Lower leg skin (tissue), 3 donors: ENCODE measurements around the gene BTBD16.

Experiments used
- POLR2A ChIP-seq, 2 donors: fragments of 450-650 bp; IDR thresholded peaks; one replicate each; pipeline ENCODE4 v1.6.1; 2016 to 2017; ENCODE audit warnings: antibody characterized with exemption in 2 of 2, mild to moderate bottlenecking in 1 of 2, moderate library complexity in 1 of 2
- TF ChIP-seq, protein P1 (sequence below), 3 donors: fragments of 450-650 bp; IDR thresholded peaks; one replicate each; pipeline ENCODE4 v1.5.1; 2016; ENCODE audit warnings: antibody characterized with exemption in 3 of 3, mild to moderate bottlenecking in 3 of 3, moderate library complexity in 2 of 3

DNA sequence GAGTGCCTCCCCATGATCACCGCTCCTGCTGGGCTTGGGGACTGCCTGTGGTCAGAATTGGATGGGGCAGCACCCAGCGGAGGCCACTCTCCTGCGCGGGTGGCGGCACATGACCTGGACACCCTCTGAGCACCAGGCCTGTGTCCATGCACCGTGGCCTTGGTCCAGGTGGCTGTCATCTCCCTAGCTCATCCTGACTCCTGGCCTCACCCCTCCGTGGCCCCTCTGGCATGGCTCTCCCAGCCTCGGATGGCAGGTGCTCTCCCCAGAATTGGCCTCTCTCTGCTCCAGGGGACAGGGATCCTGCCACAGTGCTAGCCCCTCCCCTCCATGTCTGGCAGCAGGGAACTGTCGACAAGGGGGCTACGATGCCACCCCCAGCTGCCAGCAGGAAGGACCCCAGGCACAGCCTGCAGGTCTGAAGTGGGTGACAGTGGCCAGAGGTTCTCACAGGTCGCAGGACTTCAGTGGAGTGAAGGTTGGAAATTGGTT lies 37.2 kb upstream of the BTBD16 start:
- TF ChIP-seq, protein P1, sequence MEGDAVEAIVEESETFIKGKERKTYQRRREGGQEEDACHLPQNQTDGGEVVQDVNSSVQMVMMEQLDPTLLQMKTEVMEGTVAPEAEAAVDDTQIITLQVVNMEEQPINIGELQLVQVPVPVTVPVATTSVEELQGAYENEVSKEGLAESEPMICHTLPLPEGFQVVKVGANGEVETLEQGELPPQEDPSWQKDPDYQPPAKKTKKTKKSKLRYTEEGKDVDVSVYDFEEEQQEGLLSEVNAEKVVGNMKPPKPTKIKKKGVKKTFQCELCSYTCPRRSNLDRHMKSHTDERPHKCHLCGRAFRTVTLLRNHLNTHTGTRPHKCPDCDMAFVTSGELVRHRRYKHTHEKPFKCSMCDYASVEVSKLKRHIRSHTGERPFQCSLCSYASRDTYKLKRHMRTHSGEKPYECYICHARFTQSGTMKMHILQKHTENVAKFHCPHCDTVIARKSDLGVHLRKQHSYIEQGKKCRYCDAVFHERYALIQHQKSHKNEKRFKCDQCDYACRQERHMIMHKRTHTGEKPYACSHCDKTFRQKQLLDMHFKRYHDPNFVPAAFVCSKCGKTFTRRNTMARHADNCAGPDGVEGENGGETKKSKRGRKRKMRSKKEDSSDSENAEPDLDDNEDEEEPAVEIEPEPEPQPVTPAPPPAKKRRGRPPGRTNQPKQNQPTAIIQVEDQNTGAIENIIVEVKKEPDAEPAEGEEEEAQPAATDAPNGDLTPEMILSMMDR (IDR thresholded peaks at IDR 0.05) = no peak
- TF ChIP-seq POLR2A (IDR thresholded peaks at IDR 0.05) = no peak
